HG03280 (cell line): ENCODE data around the gene HSPH1.
A peak's percentile ranks its signal among the peaks of the same experiment; 100 is the strongest.

Source experiments
- ATAC-seq: cut with Tn5 transposase; IDR thresholded peaks from one replicate; pipeline ENCODE4 v1.9.1; 2021; ENCODE audit warnings: mild to moderate bottlenecking, moderate library complexity; ENCODE audit not compliant: unreplicated experiment

Gene HSPH1

DNA sequence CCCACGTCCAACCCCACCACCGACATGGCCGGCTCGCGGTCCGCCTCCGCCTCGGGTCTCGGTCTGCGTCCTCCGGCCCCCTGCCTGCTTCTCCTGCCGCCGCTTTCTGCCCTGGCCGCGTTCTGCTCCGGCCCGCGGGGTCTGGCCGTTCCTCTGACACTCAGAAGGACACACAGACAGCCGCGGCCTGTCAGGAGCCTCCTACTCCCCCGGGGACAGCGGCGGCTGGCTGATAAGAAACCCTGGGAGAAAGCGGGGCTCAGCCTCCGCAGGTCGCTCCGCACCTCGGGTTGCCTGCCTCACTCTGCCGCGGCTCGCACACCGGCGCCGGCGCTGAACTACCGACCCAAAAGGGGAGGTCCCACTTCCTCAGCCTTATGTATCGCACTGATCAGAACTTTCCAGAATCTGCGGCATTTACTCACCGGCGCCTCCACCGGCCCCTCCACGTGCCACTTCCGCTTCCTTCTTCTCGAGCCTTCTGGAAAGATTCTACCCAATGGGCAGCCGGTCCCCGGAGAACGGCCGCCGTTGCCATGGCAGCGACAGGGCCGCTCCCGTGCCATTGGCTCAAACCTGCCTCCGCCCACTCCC, at the start of gene HSPH1:
TSS of gene HSPH1 (minus strand) at position 348 of the 594 bp plus-strand sequence. CDS start at position 26, 322 bp downstream.
- ATAC-seq = peak; percentile 73

DNA sequence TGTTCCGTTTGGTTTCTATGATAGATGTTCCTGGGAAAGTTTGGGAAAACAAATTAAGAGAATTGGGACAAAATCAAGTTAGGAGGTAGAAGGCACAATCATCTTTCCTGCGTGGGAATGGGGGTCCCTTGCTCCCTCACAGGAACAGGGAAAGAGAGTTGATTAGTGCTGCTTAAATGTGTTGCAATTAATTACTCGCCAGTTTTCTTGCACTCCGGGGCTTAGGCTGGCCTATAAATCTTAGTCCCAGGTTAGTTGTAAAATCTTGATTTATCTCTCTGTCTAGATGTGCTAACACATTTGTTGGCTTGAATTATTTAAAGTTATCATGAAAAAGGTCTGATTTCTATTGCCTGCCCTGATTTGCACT, 48.1 kb upstream of the HSPH1 start:
- ATAC-seq = no peak

DNA sequence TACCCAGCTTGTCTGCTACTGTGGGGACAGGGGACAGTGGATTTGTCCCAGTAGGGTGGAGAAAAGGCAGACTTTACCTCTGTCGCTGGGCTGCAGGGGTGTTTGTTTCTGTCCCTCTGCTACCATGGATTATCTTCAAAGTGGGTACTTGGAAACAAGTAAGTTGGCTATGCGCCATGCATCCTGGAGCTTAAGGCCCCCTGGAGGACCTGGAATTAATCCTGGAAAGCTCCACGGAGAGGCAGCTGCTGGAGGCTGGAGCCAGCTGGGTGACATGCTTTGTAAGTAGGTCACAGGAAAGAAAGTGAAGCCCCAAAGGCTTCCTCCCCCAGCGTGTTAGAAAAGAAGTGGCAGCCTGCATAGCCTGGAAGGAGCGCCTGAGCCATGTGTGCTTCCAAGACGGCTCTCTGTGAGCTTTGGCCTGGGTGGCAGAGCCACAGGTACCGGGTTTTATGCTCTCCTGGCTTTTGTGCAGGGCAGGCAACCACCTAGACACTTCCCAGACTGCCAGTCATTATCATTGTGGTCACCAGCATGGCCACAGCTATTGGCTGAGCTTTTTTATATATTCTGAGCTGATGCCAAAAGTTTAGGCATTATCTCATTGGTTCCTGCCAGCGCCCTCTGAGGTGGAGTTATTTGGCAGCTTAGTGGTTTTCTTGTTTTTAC, 47.6 kb upstream of the HSPH1 start:
- ATAC-seq = no peak

DNA sequence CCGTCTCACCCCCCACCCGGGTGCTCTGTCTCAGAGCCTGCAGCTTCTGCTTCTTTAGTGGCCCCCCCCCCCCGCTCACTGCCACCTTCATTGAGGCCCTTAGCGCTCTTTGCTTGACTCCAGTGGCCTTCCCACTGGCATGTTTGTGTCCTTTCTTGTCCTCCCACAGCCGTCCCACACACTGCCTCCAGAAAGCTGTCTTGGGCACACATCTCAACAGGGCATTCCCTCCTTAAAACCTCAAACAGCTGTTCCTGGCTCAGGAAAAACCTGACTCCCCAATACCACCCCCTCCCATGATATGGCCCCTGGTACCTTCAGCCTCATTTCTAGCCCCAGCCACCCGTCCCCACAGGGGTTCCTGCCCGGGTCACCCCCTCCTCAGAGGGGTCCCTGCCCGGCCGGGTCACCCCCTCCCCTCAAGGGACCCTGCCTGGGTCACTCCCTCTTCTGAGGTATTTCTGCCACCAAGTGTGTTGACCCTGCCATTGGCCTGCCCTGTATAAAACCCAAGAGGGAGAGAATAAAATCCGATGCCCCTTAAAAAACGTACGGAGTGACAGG, 46.9 kb upstream of the HSPH1 start:
- no peak for ATAC-seq

DNA sequence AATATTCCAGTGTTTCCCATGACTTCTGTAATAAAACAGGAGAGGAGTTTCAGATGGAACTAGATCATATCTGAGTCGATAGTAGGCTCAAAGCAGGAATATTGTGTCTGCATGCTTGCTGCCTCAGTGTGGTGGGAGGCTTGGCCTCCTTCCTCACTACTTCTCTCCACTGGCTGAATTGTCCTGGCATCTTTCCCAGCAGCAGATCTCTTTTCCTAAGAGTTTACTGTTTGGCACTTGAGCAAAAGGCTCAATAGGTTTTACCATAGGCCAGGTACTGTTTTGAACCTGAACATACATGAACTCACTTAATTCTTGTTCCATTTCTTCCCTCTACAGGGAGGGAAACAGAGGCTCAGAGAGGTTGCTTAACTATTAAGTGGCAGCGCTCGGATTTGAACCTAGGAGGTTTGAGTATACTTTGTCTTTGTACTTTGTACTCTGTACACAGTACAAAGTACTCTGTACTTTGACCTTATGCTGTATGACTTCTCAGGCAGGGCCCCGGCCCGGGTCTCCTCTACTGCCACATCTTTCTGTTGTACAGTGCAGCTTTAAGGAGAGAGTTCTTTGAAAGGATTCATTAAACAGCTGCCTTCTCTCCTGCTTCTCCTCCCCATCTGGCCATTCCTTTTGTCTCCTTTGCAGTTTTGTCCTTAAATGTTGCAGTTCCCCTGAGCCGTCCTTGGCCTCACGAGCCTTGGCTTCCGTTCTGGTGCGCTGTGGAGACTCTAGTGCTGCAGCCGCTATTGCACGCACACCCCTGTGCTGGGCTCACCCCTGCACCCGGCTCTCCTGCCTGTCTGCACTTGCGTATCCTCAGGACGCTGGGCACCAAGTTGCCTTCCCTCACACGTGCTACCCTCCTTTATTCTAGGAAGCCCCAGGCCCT, 46.2 kb upstream of the HSPH1 start:
- no peak for ATAC-seq

DNA sequence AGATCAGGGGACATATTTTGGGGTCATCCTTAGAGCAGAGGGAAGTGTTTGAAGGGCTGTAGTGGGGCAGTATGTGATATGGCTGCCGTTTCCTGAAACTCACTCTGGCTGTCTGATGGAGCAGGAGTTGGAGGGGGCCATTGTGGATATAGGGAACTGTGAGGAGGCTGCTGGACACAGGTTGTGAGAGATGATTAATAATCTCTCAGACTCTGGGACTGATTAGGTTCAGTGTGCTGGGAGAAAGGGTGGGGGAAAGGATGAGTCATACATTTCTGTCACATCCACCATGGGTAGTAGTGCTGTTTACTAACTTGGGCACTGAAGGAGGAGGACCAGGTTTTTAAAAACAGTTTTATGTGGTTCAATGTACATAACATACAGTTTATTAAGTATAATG, 42.9 kb upstream of the HSPH1 start:
- no peak for ATAC-seq

DNA sequence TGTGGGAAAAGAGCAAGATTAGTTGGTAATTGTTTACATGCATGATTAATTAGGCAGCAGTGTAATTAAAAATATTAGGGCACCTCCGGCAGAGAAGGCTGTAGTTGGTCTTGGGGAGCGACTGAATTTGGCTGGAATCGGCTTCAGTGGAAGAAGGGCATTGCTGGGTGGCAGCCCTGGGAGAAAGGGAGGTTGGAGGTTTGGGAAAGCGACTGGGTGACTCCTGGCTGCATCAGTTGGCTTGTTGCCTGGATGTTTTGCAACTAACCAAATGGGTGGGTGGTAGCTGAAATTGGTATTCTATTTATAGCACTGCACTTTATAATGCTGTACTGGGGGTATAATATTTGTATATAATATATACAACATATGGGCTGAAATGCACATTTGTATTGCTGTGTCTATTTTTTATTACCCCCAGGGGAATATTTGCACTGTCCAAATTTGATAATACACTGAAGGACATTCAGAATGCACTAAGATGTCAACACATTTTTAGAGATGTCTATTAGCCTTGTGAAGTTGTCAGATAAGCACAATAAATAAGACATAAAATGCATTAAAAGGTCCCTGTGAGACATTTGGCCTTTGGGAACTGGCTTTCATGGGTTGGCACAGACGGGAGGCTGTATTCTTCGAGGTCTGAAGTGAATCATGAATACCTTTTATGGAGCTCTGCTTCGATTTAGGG, 39.8 kb upstream of the HSPH1 start:
- ATAC-seq = no peak

DNA sequence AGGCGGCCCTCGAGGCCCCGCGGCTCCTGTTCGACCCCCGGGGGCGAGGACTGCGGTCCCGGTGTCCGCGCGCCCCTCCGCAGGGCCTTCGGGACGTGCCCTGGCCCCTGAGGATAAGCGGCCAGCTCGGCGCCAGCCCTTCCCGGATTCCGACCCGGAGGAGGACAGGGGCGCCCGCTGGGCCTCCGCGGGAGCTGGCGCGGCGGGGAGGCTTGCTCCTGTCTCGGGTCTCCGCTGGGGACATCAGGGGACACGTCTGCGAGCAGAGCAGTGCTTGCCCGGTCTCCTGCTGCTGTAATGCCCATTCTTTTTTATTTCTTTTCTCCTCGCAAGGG, 38.9 kb upstream of the HSPH1 start:
- ATAC-seq = peak; percentile 15

DNA sequence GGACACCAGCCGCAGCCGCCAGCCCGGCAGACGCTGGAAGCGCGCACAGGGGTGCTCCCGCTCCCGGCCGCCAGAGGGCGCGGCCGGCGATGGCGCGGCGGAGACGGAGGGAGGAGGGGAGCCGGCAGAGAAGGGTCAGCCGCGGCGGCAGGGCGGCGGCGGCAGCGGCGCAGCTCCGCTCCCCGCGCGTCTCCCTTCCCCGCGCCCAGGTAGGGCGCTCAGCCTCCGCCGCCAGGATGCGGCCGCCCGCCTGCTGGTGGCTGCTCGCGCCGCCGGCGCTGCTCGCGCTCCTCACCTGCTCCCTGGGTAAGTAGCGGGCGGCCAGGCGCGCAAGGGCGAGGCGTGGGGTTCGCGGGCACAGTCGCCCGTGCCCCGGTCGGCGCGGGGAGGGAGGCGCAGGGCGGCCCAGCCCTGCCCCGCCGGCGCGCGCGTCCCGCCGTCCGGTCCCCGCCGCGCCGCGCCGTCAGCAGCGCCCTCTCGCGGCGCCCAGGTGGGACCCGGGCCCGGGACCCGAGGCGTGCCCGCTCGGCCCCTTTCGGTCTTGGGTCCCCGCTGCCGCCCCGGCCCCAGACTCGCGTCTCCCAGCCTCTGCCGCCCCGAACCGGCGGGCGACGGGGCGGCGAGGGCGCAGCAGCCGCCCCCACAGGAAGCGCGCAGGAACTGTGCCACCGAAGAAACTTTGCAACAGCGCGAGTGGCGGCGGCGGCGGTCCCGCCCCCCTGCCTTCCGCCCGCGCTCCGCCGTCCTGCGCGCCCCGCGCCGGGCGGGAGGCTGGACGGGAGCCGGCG, 38.3 kb upstream of the HSPH1 start, which contains the start of gene B3GLCT:
TSS of gene B3GLCT (plus strand) at position 127 of the 788 bp plus-strand sequence. CDS start at position 237, 110 bp downstream.
- ATAC-seq = peak; percentile 82

DNA sequence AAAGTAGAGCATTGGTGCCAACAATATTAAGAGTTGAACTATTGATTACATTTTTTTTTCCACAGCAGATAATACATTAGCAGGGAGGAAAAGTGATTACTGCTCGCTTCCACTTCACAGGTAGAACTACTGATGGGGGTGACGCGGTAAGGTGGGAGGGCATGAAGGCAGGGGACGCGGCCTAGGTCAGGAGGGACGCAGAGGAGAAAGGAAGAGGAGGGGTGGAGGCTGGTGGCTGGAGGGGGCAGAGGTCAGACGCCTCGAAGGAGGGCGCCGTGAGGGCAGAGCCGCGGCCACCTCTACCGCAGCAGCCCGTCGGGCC, 37.8 kb upstream of the HSPH1 start:
- ATAC-seq = no peak

DNA sequence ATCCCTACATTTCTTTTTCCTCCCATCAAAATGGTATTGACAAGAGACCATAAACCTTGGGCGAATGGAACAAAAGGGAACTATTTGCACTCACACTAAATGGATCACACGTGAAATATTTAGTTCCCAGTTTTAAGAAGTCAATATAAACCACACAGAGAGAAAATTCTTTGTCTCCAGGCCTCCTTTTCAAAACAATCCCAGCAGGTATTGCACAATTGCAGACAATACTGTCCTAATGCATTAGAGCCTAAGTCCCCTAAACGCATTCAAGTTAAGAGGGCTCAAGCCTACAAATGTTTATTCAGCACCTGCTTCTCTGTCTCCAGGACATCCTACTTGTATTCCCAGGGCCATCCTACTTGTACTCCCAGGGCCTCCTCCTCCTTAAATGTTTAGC, 36.8 kb upstream of the HSPH1 start:
- ATAC-seq = no peak

DNA sequence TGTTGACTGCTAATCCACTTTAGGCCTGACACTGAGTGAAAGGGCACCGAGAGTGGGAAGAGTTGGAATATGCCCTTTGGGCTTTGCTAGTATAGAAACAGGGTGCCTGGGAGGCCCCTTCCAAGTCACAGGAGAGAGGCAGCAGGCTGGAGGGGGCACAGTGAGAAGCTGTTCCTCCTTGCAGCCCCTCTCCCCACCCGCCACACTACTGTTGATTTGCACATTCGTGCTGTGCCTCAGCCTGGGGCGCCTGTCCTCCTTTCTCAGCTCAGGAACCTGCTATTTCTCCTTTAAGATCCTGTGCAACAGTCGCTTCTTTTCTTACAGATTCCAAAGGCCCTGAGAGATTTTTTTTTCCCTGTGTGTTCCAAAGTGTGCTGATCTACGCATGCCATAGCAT, 35.3 kb upstream of the HSPH1 start:
- no peak for ATAC-seq

DNA sequence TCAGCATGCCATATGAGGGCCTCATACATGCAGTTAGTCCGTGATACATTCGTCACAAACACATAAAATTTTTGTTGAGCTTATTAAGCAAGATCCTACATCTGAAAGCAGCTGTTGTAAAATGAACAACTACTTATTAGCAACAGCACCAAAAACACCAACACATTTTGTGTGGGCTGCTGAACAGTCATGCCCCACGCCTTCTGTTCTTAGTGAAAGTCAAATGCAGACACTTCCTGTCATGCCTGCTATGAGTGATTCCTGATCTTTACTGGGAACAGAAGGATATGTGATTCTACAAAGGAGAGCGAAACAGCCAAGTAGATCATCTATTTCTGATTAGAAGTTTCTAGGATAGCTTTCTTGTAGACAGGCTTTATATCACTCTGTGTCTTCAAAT, 33.9 kb upstream of the HSPH1 start:
- ATAC-seq = no peak

DNA sequence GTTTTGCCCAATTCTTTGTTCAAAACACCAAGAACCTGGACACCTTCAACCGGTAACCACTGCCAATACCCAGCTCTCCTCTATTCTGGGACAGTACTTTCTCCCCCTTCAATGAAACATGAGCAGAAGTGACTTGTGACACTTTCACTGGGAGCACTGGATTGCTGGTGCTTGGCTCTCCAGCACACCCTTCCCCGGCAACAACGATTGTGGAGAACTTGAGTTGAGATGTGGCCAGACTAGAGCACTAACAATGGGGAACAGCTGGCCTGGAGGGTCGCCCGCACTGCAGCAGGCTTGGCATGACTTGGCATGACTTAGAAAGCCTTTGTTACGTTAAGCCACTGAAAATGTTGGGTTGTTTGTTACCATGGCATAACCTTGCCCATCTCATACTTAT, 30.6 kb upstream of the HSPH1 start:
- no peak for ATAC-seq

DNA sequence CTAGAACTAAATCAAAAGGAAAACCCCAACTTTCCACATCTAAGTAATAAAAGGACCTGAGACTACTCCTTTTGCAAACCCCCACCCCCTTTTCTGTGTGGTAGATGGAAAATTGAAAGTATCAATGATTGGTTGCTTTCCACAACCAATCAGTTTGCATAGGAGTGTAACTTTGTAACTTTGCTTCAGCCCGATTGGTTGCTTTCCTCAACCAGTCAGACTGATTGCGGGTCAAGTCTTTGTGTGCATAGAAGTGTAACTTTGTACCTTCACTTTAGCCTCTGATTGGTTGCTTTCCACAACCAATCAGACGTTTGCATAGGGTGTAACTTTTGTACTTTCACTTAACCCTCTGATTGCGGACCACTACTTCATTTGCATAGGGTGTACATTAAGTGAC, 30.0 kb upstream of the HSPH1 start:
- ATAC-seq = no peak

DNA sequence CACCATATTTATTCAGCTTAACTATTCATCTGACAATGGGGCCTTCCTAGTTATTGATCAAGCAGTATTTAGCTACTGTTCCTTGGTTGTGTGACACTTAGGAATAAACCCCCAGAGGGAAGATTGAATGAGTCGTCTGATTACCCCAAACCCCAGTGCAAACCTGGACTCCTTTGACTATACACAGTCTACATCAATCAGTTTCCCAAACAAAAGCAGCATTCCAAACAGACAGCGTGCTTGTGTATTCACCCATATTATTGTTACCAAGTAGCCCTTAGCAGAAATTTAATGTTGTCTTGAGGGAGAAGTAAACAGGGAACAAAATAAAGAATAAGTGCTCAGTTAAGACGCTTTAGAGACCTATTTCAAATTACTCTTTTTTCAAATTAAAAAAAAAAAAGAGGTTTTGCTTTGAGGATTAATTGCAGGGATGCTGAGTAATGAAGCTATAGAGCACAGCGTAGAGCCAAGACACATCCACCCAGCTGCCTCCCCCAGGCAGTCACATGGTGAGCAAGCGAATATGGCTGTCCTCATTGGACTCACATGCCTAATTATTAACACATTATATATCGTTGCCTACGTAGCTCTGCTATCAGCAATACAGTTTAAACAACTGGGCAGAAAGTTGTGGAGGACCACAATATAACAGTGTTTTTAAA, 23.4 kb upstream of the HSPH1 start:
- ATAC-seq = no peak

DNA sequence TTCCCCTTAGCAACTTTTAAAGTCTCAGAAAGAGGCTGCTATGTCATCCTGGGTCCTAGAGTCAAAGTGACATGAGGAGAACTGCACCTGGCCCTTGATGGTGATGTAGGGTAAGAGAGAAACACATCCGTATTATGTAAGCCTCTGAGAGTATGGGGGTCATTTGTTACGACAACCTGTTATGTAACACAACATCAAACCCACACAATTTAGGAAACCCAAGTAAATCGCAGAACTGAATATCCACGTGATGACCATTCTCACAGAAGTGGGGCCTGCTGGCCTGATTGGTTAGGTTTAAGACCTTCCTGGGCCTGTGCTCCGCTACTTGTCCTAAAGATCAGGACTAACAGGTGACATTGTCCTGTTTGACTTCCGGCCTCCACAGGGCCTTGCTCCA, 22.7 kb upstream of the HSPH1 start:
- no peak for ATAC-seq

DNA sequence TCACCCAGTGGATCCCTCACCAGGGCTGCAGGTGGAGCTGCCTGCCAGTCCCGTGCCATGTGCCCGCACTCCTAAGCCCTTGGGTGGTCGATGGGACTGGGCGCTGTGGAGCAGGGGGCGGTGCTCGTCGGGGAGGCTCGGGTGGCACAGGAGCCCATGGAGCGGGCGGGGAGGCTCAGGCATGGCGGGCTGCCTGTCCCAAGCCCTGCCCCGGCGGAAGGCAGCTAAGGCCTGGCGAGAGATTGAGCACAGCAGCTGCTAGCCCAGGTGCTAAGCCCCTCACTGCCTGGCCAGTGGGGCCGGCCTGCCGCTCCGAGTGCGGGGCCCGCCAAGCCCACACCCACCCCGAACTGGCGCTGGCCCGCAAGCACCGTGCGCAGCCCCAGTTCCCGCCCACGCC, 21.3 kb upstream of the HSPH1 start:
- ATAC-seq = no peak

DNA sequence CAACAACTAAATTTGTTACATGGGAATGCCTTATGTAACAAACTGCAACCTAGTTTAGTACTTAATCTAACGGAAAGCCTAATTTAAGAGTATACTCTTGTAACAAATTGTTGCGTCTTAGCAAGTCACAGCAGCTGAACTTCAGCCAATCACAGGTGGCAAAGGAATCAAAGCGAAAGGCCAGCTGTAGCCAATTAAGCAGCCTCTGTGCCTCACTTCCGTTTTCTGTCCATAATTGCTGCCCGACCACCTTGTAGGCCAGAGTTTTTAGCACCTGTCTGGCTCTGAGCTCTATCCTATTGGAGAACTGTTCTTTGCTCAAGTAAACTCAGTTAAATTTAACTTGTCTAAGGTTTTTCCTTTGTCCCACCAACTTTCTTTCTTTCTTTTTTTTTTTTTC, 18.1 kb upstream of the HSPH1 start:
- no peak for ATAC-seq

DNA sequence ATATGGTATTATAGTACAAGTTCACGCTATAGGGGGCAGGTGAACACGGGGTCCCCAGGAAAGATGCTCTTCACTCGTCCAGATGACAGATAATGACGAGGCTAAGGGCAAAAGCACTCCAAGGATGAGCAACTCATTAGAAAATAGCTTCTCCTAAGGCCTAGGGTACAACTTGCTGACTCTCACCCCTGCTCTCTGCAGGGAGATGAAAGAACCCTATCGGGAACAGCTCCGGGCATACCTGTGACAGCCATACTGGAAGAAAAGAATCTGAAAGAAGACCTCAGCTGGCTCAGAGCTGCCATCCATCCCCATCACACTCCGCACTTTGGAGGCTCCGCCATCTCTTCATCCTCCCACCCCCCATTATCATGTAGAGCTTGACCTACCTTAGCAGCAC, 17.5 kb upstream of the HSPH1 start:
- ATAC-seq = no peak
